GM19043 (cell line): ENCODE measurements around the gene ZNF608.

Experiments
- ATAC-seq: cut with Tn5 transposase; IDR thresholded peaks from one replicate; pipeline ENCODE4 v1.9.1; 2021; ENCODE audit warnings: low read depth; ENCODE audit not compliant: unreplicated experiment

The ZNF608 gene

GRCh38 chr5:124740071-124740470 lies 6.4 kb downstream of the ZNF608 start:
- no peak for ATAC-seq

- no peak for ATAC-seq
Measured at GRCh38 chr5:124739634-124740025, 6.8 kb downstream of the ZNF608 start.

- no peak for ATAC-seq
Measured at GRCh38 chr5:124738681-124739633, 7.5 kb downstream of the ZNF608 start.

GRCh38 chr5:124737651-124738050 lies 8.8 kb downstream of the ZNF608 start:
- no peak for ATAC-seq

GRCh38 chr5:124736805-124737188 lies 9.6 kb downstream of the ZNF608 start:
- no peak for ATAC-seq

- no peak for ATAC-seq
Measured at GRCh38 chr5:124736082-124736804, 10.2 kb downstream of the ZNF608 start.

- no peak for ATAC-seq
Measured at GRCh38 chr5:124735169-124735858, 11.1 kb downstream of the ZNF608 start.

- ATAC-seq, result no peak
Measured at GRCh38 chr5:124734574-124735168, 11.8 kb downstream of the ZNF608 start.

- no peak for ATAC-seq
Measured at GRCh38 chr5:124733329-124733650, 13.1 kb downstream of the ZNF608 start.

GRCh38 chr5:124732428-124733328 lies 13.8 kb downstream of the ZNF608 start:
- no peak for ATAC-seq

GRCh38 chr5:124730381-124730780 lies 16.1 kb downstream of the ZNF608 start:
- no peak for ATAC-seq

GRCh38 chr5:124729720-124730359 lies 16.6 kb downstream of the ZNF608 start:
- no peak for ATAC-seq

- ATAC-seq, result no peak
Measured at GRCh38 chr5:124728968-124729332, 17.5 kb downstream of the ZNF608 start.

GRCh38 chr5:124728331-124728967 lies 18.0 kb downstream of the ZNF608 start:
- ATAC-seq, result no peak

GRCh38 chr5:124726631-124727362 lies 19.6 kb downstream of the ZNF608 start:
- ATAC-seq, result no peak

- no peak for ATAC-seq
Measured at GRCh38 chr5:124725622-124726258, 20.7 kb downstream of the ZNF608 start.

- ATAC-seq, result no peak
Measured at GRCh38 chr5:124725040-124725434, 21.4 kb downstream of the ZNF608 start.
